HTERT RPE-1 (cell line): ENCODE measurements around the gene DIP2A.

Experiments used
- in situ Hi-C: fragments of 300-500 bp; cut with MboI; formaldehyde crosslinking; loops from 4 replicates; pipeline ENCODE4 v1.14.3; 2020; ENCODE audit warnings: low sequenced_read_pairs

The DIP2A gene

GRCh38 chr21:46458315-46459023 is at the start of gene DIP2A:
Gene DIP2A (plus strand): TSS chr21:46458891. CDS start chr21:46459132, 241 bp downstream.
- in situ Hi-C loops = no loop called here

GRCh38 chr21:46409641-46410406 is 48.9 kb upstream of the DIP2A start:
- in situ Hi-C loops = no loop called here

GRCh38 chr21:46410516-46410915 is 48.2 kb upstream of the DIP2A start:
- in situ Hi-C loops = no loop called here

GRCh38 chr21:46411236-46411635 is 47.5 kb upstream of the DIP2A start:
- in situ Hi-C loops = no loop called here

- in situ Hi-C loops = no loop called here
Observed at GRCh38 chr21:46411691-46412090, 47.0 kb upstream of the DIP2A start.

GRCh38 chr21:46412521-46413364 is 45.9 kb upstream of the DIP2A start:
- in situ Hi-C loops = no loop called here

GRCh38 chr21:46413365-46413696 is 45.4 kb upstream of the DIP2A start:
- in situ Hi-C loops = no loop called here

- in situ Hi-C loops = no loop called here
Observed at GRCh38 chr21:46414965-46415275, 43.8 kb upstream of the DIP2A start.

- in situ Hi-C loops = no loop called here
Observed at GRCh38 chr21:46416551-46416950, 42.1 kb upstream of the DIP2A start.

GRCh38 chr21:46418265-46418946 is 40.3 kb upstream of the DIP2A start:
- in situ Hi-C loops = no loop called here

GRCh38 chr21:46420241-46421190 is 38.2 kb upstream of the DIP2A start:
- in situ Hi-C loops = no loop called here

- in situ Hi-C loops = no loop called here
Observed at GRCh38 chr21:46421191-46421750, 37.4 kb upstream of the DIP2A start.

- in situ Hi-C loops = no loop called here
Observed at GRCh38 chr21:46421756-46422555, 36.7 kb upstream of the DIP2A start.

- in situ Hi-C loops = no loop called here
Observed at GRCh38 chr21:46422636-46423241, 36.0 kb upstream of the DIP2A start.

GRCh38 chr21:46423546-46424038 is 35.1 kb upstream of the DIP2A start:
- in situ Hi-C loops = no loop called here

GRCh38 chr21:46424039-46424591 is 34.6 kb upstream of the DIP2A start:
- in situ Hi-C loops = no loop called here

GRCh38 chr21:46424621-46425020 is 34.1 kb upstream of the DIP2A start:
- in situ Hi-C loops = no loop called here

- in situ Hi-C loops = no loop called here
Observed at GRCh38 chr21:46425041-46425440, 33.6 kb upstream of the DIP2A start.
